ENCODE measurements around the gene SSBP3.
"Not testable (repeated sequence)": the region's sequence is repeated elsewhere in the genome, so short reads cannot be mapped to it uniquely, and the experiment has no call there.

SSBP3 gene

DNA sequence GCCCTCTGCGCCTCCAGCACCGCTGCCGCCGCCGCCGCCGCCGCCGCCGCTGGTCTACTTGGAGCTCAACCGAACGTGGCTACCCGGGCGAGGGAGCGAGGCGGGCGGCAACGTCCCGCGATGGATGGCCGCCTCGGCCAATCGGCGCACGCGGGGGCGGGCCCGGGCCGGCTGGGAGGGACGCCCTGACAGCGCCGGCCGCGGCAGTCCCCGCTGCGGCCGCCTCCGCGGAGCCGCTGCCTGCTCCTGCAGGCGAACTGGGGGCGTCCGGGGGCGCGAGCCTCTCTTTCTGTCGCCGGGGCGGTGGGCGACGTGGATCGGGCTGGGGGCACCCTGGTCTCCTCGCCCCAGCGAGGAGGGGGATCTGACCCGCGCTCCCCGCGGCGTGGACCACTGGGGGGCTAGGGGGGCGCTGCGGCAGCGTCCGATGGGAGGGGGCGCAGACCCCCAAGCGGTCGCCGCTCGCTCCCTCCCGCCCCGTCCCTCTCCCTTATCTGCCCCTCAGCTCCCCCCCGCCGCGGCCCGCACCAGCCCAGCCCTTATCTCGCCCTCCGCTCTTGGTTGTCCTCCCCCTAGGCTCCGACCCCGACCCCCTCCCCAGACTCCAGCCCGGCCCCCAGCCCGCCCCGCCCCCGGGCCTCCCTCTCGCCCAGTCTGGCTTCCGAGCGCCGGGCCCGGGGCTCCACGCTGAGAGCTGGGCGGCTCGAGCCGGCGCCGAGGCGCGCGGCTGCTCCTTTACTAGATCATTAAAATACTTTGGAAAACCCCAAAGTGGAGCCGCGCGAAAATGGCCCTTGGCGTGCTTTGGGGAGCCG, at the start of gene SSBP3:
Gene SSBP3, minus strand, starts transcription at position 56 of the 815 bp plus-strand sequence.
- DNase-seq, result peak in 55 of 56 donors; percentile 27 to 93 (median 84)

DNA sequence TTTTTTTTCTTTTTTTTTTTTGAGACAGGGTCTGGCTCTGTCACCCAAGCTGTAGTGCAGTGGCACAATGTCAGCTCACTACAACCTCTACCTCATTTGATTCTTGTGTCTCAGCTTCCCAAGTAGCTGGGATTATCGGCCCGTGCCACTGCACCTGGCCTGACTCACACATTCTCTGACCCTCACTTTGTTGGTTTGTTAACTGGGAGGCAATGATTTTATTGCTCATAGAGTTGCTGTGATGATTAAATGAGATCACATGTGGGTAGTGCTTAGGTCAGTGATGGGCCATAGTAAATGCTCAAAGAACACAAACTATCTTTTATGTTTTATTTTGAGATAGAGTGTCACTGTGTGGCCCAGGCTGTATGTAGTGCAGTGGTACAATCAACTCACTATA, 47.3 kb upstream of the SSBP3 start:
- DNase-seq, result no peak

DNA sequence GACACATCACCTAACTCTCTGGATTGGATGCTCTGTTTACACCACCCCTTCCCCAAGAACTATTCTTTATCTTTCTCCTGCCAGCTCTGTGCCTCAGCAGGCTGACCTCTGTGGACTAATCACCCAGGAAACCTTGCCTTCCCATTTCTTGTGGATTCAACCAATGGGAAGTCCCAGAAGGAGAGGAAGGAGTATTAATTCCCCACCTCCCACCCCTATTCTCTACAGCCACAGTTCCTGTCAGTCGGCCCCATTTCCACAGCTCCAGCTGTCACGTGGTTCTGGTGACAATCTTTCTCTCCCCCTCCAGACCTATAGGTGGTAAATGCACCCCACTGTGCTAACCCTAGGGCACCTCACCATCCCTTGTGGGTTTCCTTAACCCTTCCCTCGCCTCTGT, 46.8 kb upstream of the SSBP3 start:
- no peak for DNase-seq

- not testable (repeated sequence) for DNase-seq
Observed at GRCh38 chr1:54449431-54449830, 43.2 kb upstream of the SSBP3 start.

DNA sequence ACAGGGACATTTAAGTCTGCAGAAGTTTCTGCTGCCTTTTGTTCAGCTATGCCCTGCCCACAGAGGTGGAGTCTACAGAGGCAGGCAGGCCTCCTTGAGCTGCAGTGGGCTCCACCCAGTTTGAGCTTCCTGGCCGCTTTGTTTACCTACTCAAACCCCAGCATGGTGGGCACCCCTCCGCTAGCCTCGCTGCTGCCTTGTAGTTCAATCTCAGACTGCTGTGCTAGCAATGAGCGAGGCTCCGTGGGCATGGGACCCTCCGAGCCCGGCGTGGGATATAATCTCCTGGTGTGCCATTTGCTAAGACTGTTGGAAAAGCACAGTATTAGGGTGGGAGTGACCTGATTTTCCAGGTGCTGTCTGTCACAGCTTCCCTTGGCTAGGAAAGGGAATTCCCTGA, 42.6 kb upstream of the SSBP3 start:
- DNase-seq, result not testable (repeated sequence)

DNA sequence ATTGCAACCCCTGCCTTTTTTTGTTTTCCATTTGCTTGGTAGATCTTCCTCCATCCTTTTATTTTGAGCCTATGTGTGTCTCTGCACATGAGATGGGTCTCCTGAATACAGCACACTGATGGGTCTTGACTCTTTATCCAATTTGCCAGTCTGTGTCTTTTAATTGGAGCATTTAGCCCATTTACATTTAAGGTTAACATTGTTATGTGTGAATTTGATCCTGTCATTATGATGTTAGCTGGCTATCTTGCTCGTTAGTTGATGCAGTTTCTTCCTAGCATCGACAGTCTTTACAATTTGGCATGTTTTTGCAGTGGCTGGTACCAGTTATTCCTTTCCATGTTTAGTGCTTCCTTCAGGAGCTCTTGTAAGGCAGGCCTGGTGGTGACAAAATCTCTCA, 40.9 kb upstream of the SSBP3 start:
- DNase-seq, result not testable (repeated sequence)

GRCh38 chr1:54442185-54442584, 36.0 kb upstream of the SSBP3 start:
- DNase-seq, result no peak

DNA sequence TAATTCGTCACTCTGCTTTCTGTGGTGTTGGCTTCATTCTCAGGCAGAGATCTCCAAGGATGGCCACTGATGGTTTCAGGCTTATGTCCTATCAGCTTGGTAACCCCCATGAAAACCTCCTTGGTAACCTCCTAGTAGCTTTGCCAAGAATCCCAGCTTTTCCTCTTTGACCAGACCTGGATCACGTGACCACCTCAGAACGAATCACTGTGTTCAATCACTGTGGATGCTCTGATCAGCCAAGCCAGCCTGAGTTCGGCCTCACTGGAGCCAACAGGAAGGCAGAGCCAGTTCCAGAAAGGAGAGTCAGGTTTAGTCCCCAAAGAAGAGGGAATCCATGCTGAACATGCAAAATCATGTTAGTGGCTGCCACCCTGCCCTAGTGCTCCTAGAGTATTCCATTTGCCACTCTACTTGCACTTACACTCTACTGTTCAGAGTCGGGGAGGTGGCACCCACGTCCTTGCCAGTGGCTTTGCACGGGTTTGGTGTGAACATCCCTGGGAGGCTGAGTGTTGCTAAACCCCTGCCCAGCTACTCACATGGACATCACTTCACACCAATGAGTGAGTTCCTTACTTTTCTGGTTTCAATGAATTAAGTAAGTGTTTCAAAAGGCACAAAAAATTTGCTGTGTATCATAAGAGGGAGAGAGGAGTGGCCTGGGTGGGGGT, 33.5 kb upstream of the SSBP3 start:
- no peak for DNase-seq

DNA sequence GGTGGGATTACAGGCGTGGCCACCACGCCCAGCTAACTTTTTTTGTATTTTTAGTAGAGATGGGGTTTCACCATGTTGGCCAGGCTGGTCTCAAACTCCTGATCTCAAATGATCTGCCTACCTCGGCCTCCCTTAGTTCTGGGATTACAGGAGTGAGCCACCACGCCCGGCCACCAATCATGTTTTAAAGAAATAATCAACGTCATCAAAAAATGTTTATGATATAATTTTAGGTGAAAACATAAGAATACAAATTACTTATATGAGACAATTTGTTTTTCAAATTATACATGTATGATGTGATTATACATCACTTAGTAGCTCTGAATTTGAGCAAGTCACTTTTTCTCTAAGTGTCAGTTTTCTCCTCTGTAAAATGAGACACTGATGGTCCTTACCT, 31.6 kb upstream of the SSBP3 start:
- no peak for DNase-seq

- no peak for DNase-seq
Observed at GRCh38 chr1:54436826-54437225, 30.6 kb upstream of the SSBP3 start.

GRCh38 chr1:54429838-54430237, 23.6 kb upstream of the SSBP3 start:
- DNase-seq, result no peak

- DNase-seq, result no peak
Observed at GRCh38 chr1:54428837-54429518, 22.8 kb upstream of the SSBP3 start.

DNA sequence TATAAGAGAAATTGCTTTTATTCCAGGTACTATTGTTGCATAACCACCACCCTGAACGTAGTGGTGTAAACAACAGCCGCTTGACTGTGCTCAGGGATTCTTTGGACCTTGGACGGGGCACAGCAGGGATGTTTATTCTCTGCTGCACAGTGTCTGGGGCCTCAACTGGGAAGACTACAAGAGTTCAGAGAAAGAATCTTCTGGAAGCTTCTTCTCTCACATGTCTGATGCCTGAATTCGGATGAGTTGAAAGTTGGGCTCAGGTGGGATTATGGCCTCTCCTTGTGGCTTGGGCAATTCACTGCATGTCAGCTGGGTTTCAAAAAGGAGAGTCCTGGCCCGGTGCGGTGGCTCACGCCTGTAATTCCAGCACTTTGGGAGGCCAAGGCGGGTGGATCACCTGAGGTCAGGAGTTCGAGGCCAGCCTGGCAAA, 19.0 kb upstream of the SSBP3 start:
- DNase-seq, result no peak

- no peak for DNase-seq
Observed at GRCh38 chr1:54424398-54424797, 18.2 kb upstream of the SSBP3 start.

DNA sequence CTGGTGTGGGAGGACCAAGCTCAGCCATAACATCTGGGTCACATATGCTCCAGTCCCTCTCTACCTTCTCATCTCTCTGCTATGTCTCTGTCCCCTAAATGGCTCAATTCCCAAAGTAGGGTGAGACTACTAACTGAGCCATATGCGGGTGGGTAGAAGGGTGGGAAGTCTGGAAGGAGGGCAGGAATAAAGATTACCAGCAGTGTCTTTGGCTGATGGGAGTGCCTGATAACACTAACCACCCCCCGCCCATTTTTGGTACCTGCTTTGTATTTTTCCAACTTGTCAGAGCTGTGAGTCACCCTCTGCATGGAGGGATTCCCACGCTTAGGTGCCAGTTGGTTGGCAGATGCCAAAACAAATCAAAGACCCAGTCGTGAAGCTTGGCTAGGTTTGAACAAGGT, 14.9 kb upstream of the SSBP3 start:
- peak in 35 of 56 donors; percentile 15 to 86 (median 55) for DNase-seq

GRCh38 chr1:54418598-54418997, 12.4 kb upstream of the SSBP3 start:
- not testable (repeated sequence) for DNase-seq

- peak in 1 of 56 donors; percentile 5 for DNase-seq
Observed at GRCh38 chr1:54417123-54417522, 10.9 kb upstream of the SSBP3 start.

GRCh38 chr1:54416435-54416834, 10.2 kb upstream of the SSBP3 start:
- no peak for DNase-seq

- DNase-seq, result peak in 35 of 56 donors; percentile 15 to 78 (median 36)
Observed at GRCh38 chr1:54415991-54416390, 9.8 kb upstream of the SSBP3 start.

DNA sequence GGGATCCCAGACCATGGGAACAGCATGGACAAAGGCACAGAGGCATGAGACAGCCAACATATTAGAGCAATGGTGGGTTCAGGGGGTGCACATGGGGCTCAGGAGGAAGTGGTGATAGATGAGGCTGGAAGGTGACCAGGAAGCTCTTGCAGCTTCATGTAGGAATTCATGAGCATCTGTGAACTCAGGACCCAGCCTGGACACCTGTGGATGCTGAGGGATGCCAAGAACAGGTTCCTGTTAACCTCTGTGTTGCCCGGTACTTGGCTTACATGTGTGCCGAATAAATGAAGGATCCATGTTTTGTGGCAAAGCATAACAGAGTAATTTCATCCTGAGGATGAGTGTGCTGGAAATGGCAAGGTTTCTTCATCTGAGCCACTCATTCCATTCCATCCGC, 9.3 kb upstream of the SSBP3 start:
- no peak for DNase-seq

DNA sequence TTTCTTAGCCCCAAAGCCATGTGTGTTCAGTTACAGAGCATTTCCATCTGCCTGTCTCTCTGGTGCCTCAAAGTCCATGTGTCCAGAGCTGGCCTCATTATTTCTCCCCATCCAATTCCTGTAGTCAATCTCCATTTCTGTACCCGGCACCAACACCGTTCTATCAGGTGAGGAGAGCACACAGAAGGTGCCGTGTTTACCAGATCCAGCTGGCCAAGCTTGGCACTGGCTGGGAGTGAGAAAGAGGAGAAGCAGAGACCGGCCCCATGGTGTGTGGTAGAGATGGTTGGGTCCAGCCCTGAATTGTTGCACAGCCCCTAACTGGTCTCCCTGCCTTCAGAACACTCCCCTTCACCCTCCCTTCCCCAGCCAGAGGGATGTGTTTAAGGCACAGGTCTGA, 7.5 kb upstream of the SSBP3 start:
- DNase-seq, result no peak

DNA sequence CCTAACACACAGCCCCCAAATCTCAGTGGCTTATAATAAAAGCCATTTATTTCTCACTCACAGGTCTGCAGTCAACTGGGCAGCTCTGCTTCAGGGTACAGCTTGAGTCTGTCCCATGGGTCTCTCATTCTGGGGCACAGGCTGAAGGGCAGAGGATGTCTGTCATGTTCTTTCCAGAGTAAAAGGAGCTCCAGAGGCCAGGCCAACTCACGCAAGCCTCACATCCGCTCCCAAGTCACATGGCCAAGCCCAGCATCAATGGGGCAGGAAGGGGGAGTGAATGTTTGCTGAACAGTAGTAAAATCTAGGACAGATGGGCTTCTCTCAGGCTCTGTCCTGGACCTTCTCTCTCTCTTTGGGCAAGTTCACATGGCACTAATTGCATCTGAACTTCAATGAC, 7.1 kb upstream of the SSBP3 start:
- DNase-seq, result peak in 37 of 56 donors; percentile 5 to 65 (median 31)

Data from nucleus accumbens (tissue), 56 donors.